ENCODE measurements around the gene CYTH1.
"Not testable (repeated sequence)": the region's sequence is repeated elsewhere in the genome, so short reads cannot be mapped to it uniquely, and the experiment has no call there.

Gene CYTH1

DNA sequence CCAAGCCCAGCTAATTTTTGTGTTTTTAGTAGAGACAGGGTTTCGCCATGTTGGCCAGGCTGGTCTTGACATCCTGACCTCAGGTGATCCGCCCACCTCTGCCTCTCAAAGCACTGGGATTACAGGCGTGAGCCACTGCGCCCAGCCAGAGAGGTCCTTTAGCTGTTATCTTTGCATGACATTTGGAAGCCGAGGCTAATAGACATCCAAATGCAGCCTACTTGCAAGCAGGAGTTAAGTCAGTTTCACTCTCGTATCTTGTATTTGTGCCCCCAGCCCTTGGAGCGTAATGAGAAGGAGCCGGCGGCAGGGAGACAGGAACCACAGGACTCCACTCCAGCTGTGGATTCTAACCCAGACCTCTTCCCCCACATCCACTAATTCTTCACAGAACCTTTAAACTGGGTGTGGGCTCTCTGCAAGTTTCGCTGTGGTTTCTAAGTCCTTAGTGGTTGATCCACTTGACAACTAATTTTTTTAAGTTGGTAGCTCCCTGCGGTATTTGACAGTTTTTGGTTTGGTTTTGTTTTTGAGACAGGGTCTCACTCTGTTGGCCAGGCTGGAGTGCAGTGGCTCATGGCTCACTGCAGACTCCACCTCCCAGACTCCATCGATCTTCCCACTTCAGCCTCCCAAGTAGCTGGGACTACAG is 3.1 kb upstream of the CYTH1 start:
- DNase-seq = no peak

DNA sequence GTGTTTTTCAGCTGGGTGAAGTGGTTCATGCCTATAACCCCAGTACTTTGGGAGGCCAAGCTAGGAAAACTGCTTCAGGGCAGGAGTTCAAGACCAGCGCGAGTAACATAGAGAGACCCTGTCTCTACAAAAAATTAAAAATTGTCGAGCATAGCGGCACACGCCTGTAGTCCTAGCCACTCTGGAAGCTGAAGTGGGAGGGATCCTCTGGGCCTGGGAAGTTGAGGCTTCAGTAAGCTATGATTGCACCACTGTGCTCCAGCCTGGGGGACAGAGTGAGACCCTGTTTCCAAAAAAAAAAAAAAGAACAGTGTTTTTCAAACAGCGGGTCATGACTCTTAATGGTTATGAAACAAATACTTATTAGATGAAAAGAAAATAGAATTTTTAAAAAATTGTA is 2.3 kb upstream of the CYTH1 start:
- DNase-seq = no peak

DNA sequence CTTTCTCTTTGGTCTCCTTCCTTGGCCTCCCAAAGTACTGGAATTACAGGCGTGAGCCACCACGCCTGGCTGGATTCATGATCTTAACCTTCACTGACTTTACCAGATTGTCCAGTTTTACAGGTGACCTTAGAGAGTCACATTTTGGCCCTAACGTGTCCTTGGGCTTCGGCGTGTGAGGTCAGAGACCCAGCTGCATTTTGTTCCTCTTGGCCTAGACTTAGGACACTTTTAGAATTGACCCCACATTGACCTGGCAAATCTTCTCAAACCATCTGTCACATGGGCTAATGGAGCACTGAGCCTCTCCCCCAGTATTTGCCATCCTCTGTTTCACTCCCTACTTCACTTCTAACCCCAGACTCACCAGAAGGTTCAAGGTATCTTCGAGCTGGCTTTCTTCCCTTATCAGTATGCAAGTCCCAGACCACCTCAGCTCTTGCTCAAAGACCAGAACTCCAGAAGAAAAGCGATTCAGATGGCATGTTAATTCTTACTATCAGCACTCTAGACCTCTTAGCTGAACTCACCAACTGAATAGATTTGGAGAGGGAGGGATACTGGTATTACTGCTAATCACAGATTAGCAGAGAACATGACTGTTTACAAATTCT is 1.7 kb upstream of the CYTH1 start:
- DNase-seq = no peak

DNA sequence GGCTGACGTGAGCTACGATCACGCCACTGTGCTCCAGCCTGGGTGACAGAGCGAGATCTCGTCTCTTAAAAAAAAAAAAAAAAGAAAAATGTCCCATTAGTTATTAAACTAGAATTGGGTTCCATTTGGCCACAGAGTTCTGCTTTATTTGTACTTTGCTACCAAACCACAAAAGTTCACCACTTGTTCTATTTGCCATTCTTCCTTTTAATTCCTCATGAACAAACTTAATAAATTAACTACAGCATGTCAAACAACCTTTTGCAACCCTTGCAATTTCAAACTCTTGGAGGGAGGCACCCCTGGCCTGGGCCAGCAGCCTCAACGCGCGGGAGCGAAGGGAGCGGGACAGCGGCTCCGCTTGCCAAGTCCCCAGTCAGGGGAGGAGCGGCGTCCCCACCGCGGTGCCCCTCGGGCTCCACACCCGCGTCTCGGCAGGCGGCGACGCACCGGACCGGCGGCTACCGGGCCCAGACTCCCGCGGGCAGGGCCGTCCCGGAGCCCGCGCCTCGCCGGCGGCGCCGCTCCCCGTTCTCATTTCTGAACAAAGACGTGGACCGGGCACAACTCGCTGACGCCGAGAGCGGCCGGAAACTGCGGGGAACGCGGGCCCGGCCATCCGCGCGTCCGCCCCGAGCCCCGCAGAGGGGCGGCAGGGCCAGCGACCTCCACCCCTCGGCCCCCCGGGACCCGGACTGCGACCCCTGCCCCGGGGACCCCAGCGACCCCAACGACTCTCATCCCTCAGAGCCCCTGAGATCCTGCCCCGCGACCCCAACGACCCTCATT is 775 bp downstream of the CYTH1 start:
- DNase-seq = no peak

DNA sequence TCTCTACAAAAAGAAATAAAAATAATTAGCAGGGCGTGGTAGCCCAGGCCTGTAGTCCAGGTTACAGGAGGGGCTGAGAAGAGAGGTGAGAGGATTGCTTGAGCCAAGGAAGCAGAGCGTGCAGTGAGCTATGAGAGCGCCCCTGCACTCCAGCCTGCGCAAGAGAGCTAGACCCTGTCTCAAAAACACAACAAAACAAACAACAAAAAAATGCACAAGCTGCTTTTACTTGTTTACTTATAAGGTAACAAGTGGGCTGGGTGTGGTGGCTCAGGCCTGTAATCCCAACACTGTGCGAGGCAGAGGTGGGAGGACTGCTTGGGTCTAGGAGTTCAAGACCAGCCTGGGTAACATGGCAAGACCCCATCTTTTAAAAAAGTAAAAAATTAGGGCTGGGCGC is 1.7 kb downstream of the CYTH1 start:
- no peak for DNase-seq

DNA sequence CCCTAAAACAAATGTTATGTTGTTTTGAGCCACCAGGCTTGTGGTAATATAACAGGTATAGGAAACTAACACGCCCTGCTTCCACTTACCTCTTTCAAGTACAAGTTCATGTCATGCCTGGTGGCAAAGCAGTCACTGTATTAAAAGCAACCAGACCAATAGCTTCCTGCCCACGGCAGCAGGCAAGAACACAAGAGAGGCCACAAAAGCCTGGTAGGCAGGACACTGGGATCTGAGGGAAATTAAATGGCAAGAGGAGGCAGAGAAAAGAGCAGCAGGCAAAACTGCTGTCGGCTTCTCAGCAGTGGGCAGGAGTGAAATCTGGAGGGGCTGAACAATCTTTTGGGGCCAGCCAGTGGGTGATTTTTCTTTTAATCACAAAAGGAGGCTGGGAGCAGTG is 2.2 kb downstream of the CYTH1 start:
- no peak for DNase-seq

DNA sequence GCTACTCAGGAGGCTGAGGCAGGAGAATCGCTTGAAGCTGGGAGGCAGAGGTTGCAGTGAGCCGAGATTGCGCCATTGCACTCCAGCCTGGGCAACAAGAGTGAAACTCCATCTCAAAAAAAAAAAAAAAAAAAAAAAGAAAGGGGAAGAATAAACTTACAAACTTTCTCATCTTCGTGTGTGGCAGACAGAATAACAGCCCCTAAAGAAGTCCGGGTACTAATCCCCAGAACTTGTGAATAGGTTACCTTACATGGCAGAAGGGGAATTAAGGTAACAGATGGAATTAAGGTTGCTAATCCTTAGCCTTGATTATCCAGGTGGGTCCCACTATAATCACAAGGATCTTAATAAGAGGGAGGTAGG is 2.8 kb downstream of the CYTH1 start:
- DNase-seq = not testable (repeated sequence)

DNA sequence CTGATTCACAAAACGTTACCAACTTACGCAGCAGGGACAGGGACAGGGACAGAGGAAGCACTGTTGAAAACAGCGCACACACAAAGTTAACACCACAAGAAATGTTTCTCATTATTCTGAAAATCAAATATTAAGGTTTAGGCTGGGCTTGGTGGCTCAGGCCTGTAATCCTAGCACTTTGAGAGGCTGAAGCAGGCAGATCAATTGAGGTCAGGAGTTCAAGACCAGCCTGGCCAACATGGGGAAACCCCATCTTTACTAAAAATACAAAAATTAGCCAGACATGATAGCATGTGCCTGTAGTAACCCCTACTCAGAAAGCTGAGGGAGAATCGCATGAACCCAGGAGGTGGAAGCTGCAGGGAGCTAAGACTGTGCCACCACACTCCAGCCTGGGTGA is 4.2 kb downstream of the CYTH1 start:
- DNase-seq = no peak

DNA sequence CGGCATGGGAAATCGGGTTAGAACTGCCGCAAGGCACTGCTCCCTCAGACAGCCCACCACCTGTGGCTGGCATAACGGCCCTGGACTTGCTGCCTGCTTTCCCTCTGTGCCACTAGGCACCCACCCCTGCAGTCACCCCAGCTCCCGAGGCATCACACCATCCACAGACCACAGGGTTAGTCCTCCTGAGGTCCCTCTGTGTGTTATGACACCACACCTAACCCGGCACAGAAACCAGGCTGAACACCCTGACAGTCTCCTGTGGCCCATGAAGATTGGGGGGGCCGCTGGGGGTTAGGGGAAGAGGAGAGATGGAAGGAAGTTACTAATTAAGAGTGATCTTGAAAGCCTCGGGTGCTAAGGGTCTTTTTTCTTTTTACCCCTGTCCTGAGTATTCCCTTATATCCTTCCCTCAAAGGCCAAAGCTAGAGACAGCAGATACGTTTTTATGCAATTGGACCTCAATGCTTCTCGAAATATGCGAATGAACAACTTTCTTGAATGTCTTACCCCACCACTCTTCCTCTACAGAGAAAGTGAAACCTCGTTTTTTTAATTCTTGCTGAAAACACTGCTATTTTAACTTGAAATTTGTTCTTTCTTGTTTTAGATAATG is 7.0 kb downstream of the CYTH1 start:
- DNase-seq = no peak

DNA sequence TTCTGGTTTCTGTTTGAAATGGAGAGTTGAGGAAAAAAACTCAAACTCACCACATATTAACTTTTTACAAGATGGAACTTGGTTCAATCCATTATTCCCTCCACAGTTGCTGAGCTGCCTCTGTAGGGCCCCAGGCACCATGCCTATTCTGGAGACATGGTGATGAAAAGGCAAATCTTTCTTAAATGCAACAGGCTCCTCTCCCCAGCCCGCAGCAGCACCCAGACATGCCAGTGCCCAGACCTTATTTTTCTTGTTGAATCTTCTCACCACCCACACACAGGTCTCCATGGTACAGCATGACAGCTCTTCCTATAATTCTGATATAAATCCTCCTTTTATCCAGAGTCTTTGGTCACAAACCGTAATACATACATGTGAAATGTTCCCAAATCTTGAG is 7.6 kb downstream of the CYTH1 start:
- no peak for DNase-seq

DNA sequence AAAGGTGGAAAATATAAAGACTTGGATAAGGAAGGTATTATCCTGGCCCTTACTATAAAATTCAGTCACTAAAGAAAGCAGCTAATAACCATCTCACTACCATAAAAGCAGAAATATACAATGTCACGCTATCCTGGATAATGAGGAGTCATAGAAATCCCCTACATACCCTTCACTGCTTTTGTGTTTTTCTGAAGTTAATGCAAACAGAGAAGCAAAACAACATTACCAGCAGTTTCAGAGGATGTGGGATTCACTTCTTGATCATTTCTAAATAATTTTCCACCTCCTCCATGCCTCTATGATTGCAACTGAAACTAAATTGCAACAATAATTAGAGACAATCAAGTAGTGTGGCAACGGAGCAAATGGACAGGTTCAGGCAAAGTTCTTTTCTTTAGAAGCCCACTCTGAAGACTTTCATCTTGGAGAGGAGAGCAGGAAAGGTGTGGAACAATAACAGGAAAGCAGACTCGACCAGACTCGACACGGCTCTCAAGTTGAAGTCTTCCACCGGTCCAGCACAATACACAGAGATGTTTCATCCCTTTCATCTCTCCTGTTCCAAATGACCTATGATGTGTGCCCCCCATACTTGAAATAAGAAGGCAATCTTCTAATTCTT is 10.2 kb downstream of the CYTH1 start:
- no peak for DNase-seq

DNA sequence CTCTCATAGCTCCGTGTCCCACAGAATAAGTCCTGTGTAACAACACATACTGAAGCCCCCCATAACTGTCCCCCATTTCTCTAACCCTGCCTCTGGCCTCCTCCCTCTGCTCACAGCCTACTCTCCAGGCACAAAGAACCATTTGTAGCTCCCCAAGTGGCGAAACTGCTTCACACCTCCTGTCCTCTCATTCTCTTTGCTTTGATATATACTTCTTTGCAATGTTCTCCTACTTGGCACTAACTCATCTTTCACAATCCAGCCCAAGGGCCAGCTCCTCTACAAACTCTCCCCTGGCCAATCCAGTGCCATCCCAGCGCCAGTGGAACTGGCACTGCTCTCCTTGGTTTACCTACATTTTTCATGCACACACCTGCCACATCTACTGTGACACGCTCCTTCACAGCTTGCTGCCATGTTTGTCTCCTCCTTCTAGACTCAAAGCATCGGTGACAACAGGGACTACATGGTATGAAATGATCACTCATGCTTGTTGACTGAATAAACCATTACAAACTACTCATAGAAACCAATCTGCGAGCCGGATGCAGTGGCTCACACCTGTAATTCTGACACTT is 12.8 kb downstream of the CYTH1 start:
- DNase-seq = no peak

DNA sequence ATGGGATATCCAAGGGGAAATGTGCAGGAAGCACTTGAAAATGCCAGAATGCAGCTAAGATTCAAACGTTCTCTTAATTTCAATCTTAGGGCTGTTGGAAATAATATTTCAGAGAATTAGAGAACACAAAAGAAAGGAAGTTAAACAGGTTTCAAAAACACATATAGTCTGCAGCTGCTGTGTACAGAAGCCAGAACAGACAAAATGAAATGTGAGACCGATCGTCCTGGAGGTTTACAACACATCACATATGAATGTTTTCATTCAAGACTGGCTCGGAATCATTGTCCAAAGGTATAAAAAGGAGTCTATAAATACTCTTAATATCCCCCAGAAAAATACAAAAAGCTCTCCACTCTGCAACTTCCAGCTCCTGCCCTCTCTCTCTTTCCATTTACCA is 14.3 kb downstream of the CYTH1 start:
- DNase-seq = no peak

DNA sequence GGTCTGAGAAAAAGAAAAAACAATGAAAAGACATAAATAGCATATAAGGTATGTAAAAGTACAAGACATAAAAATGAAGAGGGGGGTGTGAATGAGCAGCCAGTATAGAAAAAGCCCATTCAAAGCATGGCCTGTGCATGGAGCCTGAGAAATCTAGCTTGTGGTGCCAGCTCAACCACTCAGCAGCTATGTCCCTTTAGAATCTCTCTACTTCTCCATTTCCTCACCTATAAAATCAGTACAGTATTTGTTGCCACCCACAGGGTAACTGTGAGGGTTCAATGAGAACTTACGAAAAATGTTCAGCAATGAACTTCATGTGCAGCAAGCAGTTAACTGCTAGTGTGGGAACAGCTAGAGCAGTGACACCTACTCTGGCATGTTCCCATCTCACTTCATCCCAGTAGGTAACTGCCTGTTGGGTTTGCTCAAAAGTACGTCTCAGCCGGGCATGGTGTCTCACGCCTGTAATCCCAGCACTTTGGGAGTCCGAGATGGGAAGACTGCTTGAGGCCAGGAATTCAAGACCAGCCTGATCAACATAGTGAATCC is 15.3 kb downstream of the CYTH1 start:
- DNase-seq = no peak

DNA sequence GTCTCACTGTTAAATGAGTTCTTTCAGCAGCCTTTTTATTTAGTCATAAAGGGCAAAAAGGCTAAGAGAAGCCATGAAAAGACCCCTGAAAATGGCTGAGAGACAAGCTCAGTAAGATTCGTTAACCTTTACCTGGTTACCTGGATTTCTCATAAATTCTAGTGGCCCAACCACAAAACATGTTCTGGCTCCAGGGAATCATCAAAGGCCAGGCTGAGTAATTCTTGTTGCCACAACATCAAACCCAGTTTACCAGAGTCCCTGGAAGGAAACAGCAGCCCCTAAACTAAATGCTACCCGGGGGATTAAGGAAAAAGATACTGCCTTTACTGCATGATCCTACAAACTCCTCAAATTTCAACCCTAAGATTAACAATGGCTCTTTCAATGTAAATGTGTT is 15.8 kb downstream of the CYTH1 start:
- no peak for DNase-seq

DNA sequence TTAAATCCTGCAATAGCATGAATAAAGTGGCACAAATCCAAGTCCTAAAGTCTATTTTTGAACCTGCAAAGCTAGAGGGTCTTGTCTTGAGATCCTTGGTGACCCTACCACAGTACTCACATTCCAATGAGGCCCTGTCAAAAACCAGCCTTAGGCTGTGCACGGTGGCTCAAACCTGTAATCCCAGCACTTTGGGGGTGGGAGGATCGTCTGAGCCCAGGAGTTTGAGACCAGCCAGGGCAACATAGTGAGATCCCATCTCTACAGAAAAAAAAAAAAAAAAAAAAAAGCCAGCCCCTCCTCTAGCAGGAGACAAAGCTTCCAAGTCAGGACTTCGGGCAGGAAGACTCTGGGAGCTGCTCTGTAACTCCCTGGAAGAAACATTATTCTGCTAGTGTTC is 16.3 kb downstream of the CYTH1 start:
- DNase-seq = no peak

DNA sequence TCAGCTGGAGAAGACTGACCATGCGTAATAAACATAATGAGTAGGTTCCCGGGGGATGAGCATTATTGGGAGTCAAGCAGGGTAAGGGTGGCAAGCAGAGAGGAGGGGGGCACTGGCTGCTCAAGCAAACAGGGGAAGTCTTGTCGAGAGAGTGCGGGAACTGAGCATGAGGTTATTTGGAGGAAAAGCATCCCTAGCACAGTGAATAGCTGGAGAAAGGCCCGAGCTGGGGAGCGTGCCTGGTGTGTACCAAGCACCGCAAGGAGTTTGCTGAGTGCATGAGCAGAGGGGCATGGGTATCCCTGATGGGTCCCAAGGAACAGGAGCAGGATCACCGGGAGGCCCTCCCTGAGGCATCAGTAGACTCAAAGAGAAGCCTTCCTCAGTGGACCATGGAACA is 17.2 kb downstream of the CYTH1 start:
- DNase-seq = no peak

DNA sequence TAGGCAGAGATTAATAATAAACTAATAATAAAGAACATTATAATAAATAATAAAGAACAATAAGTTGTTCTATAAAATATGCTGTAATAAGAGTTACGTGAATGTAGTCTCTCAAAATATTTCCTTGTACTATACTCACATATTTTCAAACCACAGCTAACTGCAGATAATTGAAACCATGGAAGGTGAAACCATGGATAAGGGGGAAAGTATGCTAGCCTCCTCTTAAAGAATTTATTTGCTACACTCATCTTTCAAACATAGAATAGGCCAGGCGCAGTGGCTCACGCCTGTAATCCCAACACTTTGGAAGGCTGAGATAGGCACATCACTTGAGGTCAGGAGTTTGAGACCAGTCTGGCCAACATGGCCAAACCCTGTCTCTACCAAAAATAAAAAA is 18.5 kb downstream of the CYTH1 start:
- DNase-seq = no peak

DNA sequence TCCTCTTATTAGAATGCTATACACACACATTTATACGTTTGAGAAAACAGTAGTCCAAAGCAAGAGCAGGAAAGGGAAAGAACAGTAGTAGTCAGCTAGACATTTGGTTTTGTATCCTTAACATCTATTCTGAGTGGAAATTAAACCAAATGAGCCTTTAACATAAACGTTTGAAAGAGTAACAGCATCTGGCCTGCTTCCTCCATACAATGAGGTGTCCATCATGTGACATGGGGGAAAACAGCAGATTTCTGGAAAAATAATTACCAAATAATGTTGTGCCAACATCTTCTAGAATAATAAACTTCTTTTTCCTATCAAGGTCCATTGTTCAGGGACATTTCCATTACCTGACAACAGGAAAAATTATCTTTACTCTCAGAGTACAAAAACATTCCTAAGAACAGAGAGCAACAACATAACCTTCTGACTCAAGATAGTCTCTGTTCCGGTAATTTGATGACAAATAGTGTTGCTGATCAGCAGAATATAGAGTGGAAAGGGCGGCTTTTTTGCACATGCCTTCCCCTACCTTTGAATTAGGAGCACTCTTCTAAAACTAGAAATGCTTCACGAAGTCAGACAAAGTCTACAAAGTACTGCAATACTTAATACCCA is 20.2 kb downstream of the CYTH1 start:
- no peak for DNase-seq

DNA sequence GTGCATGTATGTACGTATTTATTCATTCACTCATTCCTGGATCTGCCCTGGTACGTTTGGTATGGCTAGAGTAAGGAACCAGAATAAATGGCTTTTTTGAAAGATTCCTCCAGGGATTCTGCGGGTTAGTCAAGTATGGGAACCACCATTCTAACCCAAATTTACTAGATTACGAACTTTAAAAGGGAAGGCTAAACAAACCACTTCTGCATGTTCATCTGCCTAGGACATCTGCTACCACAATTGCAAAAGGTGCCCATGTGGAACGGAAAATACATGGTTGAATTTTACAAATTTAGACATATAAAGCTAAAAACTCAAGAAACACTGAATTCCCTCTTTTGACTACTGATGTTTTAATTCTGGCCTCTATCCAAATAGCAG is 22.1 kb downstream of the CYTH1 start:
- no peak for DNase-seq

DNA sequence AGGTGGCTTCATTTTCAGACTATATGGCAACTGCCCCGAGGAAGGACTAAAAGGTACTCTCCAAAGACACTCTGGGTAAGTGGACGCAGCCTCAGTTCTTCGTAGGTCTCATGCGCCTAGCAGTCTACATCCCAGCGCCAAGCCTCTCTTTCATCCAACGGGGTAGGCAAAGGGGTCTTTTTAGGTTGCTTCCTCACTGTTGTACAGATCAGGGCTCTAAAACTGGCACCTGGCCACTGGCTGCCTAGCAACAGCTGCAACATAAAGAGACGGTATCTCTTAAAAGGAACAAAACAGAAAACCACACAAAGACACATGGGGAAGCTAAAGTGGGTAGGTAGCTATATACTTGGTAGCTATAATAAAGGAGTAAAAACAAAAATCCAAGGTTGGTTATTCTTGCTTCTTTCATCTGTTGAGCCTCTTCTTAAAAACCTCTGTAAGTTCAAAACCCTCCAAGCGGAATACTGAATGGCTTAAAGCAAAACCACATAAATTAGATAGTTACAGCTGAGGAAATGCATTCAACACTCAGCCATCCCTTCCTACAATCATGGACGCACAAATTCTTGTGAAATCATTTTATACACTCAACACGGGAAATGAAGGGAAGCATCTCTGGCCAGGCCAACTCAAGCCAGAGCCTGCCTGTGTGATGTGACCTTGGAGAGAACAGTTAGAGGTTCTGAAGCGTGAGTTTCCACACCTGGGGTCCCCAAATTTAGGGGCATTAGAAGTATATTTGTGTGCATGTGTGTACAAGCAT is 22.7 kb downstream of the CYTH1 start:
- peak; percentile 44 for DNase-seq
